SK-N-SH (cell line): ENCODE data around the gene TESMIN. TPM values are rescaled to one million over a fixed set of nuclear protein-coding genes. Genes with fewer than 3 reads are reported as not detected.

Experiments used
- CTCF ChIA-PET: fragments of 300-600, 350-600 bp; formaldehyde crosslinking; extraction: SDS; loops from one replicate; lab custom pipeline; 2021; lab: Yijun Ruan, JAX
- POLR2A ChIA-PET: fragments of 350-600 bp; sonication (Branson Sonifier 250); formaldehyde crosslinking; extraction: SDS; loops from one replicate; lab custom pipeline; 2020; ENCODE audit warnings: antibody characterized with exemption, inconsistent platforms; lab: Yijun Ruan, JAX
- DNase-seq: peaks from one replicate; pipeline ENCODE4 v3.0.0; 2012
- H2AFZ ChIP-seq: fragments of 200-600 bp; sonication (generic); 2 replicates; pipeline ENCODE4 v1.8.1; 2016; ENCODE audit warnings: antibody characterized with exemption, mild to moderate bottlenecking, low read depth
- H3F3A ChIP-seq: fragments of 200-600 bp; sonication (generic); replicated peaks from 2 replicates; pipeline ENCODE3; 2016; ENCODE audit warnings: antibody characterized with exemption, mild to moderate bottlenecking; ENCODE audit not compliant: insufficient read depth
- H3K27ac ChIP-seq, 2 experiments: fragments of 200-500 bp in 1 of 2; fragments of 200-600 bp in 1 of 2; sonication (Bioruptor generic) in 1 of 2; sonication (generic), shearing (Covaris generic) in 1 of 2; 2 replicates each; pipeline versions ENCODE4 v1.5.1 to v1.6.1; 2014 to 2016; ENCODE audit warnings: low read depth in 2 of 2, inconsistent platforms in 1 of 2, low read length in 1 of 2, mild to moderate bottlenecking in 1 of 2, mixed read lengths in 1 of 2
- H3K27me3 ChIP-seq: fragments of 200-600 bp; sonication (generic), shearing (Covaris generic); 2 replicates; pipeline ENCODE4 v1.6.1; 2016; ENCODE audit warnings: mixed run types; ENCODE audit not compliant: insufficient read depth
- H3K36me3 ChIP-seq, 2 experiments: fragments of 200-500 bp in 1 of 2; fragments of 200-600 bp in 1 of 2; sonication (Bioruptor generic) in 1 of 2; sonication (generic) in 1 of 2; replicated peaks in 1 of 2; 2 replicates each; pipeline versions ENCODE3 to v1.5.1; 2014 to 2016; ENCODE audit warnings: low read length in 1 of 2, mild to moderate bottlenecking in 1 of 2; ENCODE audit not compliant: insufficient read depth in 2 of 2, control insufficient read depth in 1 of 2
- H3K4me1 ChIP-seq, 2 experiments: fragments of 200-500 bp in 1 of 2; fragments of 200-600 bp in 1 of 2; sonication (Bioruptor generic) in 1 of 2; sonication (generic), shearing (Covaris generic) in 1 of 2; 2 replicates each; pipeline versions ENCODE4 v1.5.1 to v1.6.1; 2014 to 2016; ENCODE audit warnings: low read depth in 1 of 2, low read length in 1 of 2, mixed run types in 1 of 2; ENCODE audit not compliant: insufficient read depth in 2 of 2, control insufficient read depth in 1 of 2
- H3K4me2 ChIP-seq: fragments of 200-600 bp; sonication (generic), shearing (Covaris generic); 2 replicates; pipeline ENCODE4 v1.6.1; 2017; ENCODE audit warnings: mixed run types
- H3K4me3 ChIP-seq, 2 experiments: fragments of 200-500 bp in 1 of 2; fragments of 200-600 bp in 1 of 2; sonication (Bioruptor generic) in 1 of 2; sonication (generic), shearing (Covaris generic) in 1 of 2; 2 replicates each; pipeline versions ENCODE4 v1.5.1 to v1.8.1; 2014 to 2016; ENCODE audit warnings: low read depth in 2 of 2, inconsistent platforms in 1 of 2, low read length in 1 of 2, mild to moderate bottlenecking in 1 of 2, mixed read lengths in 1 of 2, moderate library complexity in 1 of 2
- H3K79me2 ChIP-seq: fragments of 200-600 bp; sonication (generic); 2 replicates; pipeline ENCODE4 v1.8.1; 2017; ENCODE audit warnings: mild to moderate bottlenecking; ENCODE audit not compliant: insufficient read depth
- H3K9ac ChIP-seq: fragments of 200-600 bp; sonication (generic); 2 replicates; pipeline ENCODE4 v1.6.1; 2017; ENCODE audit warnings: mixed run types
- H3K9me2 ChIP-seq: fragments of 200-600 bp; sonication (generic); 2 replicates; pipeline ENCODE4 v1.6.1; 2017; ENCODE audit warnings: mixed run types
- H3K9me3 ChIP-seq: fragments of 200-600 bp; sonication (generic); 2 replicates; pipeline ENCODE4 v1.6.1; 2017; ENCODE audit warnings: mixed run types, mild to moderate bottlenecking, moderate library complexity
- H4K20me1 ChIP-seq: fragments of 200-600 bp; sonication (generic); 2 replicates; pipeline ENCODE4 v1.6.1; 2017; ENCODE audit warnings: mild to moderate bottlenecking, mixed run types; ENCODE audit not compliant: insufficient read depth
- EZH2phosphoT487 ChIP-seq: fragments of 200-600 bp; sonication (generic); IDR thresholded peaks from 2 replicates; pipeline ENCODE4 v1.6.1; 2017; ENCODE audit warnings: low read depth, mixed run types, mild to moderate bottlenecking, antibody characterized with exemption, moderate library complexity, borderline replicate concordance
- FOSL2 ChIP-seq: IDR thresholded peaks from 2 replicates; pipeline ENCODE4 v1.4.0; 2012; ENCODE audit warnings: low read depth, mild to moderate bottlenecking, moderate library complexity, borderline replicate concordance
- GABPA ChIP-seq: IDR thresholded peaks from 2 replicates; pipeline ENCODE4 v1.4.0; 2012; ENCODE audit warnings: low read depth, mild to moderate bottlenecking
- NFIC ChIP-seq: IDR thresholded peaks from 2 replicates; pipeline ENCODE4 v1.4.0; 2012; ENCODE audit warnings: borderline replicate concordance
- RXRA ChIP-seq: IDR thresholded peaks from 2 replicates; pipeline ENCODE4 v1.4.0; 2012; ENCODE audit warnings: low read depth, mild to moderate bottlenecking, borderline replicate concordance
- SIN3A ChIP-seq: IDR thresholded peaks from 2 replicates; pipeline ENCODE4 v1.6.1; 2012; ENCODE audit warnings: low read depth, mild to moderate bottlenecking, low read length, moderate library complexity, borderline replicate concordance
- TAF1 ChIP-seq: IDR thresholded peaks from 2 replicates; pipeline ENCODE4 v1.6.1; 2012; ENCODE audit warnings: low read depth, mild to moderate bottlenecking, low read length, moderate library complexity, borderline replicate concordance
- TCF12 ChIP-seq: IDR thresholded peaks from 2 replicates; pipeline ENCODE4 v1.4.0; 2012
- WGBS: methylation state at CpG from one replicate; pipeline ENCODE4 v1.1.6; 2017; ENCODE audit warnings: low lambda C conversion rate; 5-methylcytosine and 5-hydroxymethylcytosine counted together
- polyA plus RNA-seq, 3 experiments: library from polyadenylated mRNA; depleted of rRNA; stranded (reverse); fragments of >200 nt; gene quantifications; 2 replicates each; pipeline ENCODE4 v1.2.3, GENCODE V29; 2012
- TF ChIP-seq, protein P1 (sequence below): IDR thresholded peaks from 2 replicates; pipeline ENCODE4 v1.4.0; 2012; ENCODE audit warnings: low read depth, borderline replicate concordance
- TF ChIP-seq, protein P2 (sequence below): IDR thresholded peaks from 2 replicates; pipeline ENCODE4; 2012
- TF ChIP-seq, protein P3 (sequence below): IDR thresholded peaks from 2 replicates; pipeline ENCODE4 v1.6.1; 2012; ENCODE audit warnings: mild to moderate bottlenecking, low read depth, low read length, moderate library complexity
- TF ChIP-seq, protein P4 (sequence below): fragments of 200-600 bp; sonication (generic); IDR thresholded peaks from 2 replicates; pipeline ENCODE4 v1.6.1; 2017; ENCODE audit warnings: antibody characterized with exemption, mild to moderate bottlenecking, moderate library complexity
- TF ChIP-seq, protein P5 (sequence below): fragments of 150-350 bp; IDR thresholded peaks from 2 replicates; pipeline ENCODE4 v1.6.1; 2017; ENCODE audit warnings: antibody characterized with exemption, low read length, low read depth, borderline replicate concordance
- TF ChIP-seq, protein P6 (sequence below): IDR thresholded peaks from 2 replicates; pipeline ENCODE4 v1.4.0; 2012; ENCODE audit warnings: low read depth, borderline replicate concordance
- TF ChIP-seq, protein P7 (sequence below): IDR thresholded peaks from 2 replicates; pipeline ENCODE4 v1.4.0; 2012; ENCODE audit warnings: low read depth

Gene TESMIN
- polyA plus RNA-seq, 1 of the 3 experiments (the other 2 are of a cell fraction), result 3.5 TPM

DNA sequence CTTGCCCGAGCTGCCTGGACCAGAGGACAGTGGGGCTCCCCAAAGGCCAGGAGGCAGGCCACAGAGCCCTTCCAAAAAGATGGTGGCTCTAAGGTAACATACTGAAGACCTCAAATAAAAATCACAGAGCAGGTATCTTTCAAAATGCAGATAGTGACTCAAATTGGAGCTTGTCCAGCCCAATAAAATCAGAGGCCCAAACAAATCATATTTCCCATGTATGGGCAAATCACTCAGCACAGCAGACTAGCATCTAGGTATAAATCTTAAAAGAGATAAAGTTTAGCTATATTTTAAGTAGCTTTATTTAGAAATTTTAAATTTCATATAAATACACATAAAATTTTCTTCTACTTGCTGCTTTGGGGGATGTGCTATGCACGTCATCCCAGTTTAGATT lies 3.3 kb downstream of the TESMIN start:
- TF ChIP-seq, protein P1, sequence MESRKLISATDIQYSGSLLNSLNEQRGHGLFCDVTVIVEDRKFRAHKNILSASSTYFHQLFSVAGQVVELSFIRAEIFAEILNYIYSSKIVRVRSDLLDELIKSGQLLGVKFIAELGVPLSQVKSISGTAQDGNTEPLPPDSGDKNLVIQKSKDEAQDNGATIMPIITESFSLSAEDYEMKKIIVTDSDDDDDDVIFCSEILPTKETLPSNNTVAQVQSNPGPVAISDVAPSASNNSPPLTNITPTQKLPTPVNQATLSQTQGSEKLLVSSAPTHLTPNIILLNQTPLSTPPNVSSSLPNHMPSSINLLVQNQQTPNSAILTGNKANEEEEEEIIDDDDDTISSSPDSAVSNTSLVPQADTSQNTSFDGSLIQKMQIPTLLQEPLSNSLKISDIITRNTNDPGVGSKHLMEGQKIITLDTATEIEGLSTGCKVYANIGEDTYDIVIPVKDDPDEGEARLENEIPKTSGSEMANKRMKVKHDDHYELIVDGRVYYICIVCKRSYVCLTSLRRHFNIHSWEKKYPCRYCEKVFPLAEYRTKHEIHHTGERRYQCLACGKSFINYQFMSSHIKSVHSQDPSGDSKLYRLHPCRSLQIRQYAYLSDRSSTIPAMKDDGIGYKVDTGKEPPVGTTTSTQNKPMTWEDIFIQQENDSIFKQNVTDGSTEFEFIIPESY, result no peak
- TF ChIP-seq, protein P2, sequence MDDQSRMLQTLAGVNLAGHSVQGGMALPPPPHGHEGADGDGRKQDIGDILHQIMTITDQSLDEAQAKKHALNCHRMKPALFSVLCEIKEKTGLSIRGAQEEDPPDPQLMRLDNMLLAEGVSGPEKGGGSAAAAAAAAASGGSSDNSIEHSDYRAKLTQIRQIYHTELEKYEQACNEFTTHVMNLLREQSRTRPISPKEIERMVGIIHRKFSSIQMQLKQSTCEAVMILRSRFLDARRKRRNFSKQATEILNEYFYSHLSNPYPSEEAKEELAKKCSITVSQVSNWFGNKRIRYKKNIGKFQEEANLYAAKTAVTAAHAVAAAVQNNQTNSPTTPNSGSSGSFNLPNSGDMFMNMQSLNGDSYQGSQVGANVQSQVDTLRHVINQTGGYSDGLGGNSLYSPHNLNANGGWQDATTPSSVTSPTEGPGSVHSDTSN, result no peak
- no peak for TF ChIP-seq GABPA
- TF ChIP-seq FOSL2, result no peak
- TF ChIP-seq TCF12, result no peak
- TF ChIP-seq TAF1, result no peak
- TF ChIP-seq, protein P3, sequence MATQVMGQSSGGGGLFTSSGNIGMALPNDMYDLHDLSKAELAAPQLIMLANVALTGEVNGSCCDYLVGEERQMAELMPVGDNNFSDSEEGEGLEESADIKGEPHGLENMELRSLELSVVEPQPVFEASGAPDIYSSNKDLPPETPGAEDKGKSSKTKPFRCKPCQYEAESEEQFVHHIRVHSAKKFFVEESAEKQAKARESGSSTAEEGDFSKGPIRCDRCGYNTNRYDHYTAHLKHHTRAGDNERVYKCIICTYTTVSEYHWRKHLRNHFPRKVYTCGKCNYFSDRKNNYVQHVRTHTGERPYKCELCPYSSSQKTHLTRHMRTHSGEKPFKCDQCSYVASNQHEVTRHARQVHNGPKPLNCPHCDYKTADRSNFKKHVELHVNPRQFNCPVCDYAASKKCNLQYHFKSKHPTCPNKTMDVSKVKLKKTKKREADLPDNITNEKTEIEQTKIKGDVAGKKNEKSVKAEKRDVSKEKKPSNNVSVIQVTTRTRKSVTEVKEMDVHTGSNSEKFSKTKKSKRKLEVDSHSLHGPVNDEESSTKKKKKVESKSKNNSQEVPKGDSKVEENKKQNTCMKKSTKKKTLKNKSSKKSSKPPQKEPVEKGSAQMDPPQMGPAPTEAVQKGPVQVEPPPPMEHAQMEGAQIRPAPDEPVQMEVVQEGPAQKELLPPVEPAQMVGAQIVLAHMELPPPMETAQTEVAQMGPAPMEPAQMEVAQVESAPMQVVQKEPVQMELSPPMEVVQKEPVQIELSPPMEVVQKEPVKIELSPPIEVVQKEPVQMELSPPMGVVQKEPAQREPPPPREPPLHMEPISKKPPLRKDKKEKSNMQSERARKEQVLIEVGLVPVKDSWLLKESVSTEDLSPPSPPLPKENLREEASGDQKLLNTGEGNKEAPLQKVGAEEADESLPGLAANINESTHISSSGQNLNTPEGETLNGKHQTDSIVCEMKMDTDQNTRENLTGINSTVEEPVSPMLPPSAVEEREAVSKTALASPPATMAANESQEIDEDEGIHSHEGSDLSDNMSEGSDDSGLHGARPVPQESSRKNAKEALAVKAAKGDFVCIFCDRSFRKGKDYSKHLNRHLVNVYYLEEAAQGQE, result no peak
- TF ChIP-seq RXRA, result no peak
- TF ChIP-seq, protein P4, sequence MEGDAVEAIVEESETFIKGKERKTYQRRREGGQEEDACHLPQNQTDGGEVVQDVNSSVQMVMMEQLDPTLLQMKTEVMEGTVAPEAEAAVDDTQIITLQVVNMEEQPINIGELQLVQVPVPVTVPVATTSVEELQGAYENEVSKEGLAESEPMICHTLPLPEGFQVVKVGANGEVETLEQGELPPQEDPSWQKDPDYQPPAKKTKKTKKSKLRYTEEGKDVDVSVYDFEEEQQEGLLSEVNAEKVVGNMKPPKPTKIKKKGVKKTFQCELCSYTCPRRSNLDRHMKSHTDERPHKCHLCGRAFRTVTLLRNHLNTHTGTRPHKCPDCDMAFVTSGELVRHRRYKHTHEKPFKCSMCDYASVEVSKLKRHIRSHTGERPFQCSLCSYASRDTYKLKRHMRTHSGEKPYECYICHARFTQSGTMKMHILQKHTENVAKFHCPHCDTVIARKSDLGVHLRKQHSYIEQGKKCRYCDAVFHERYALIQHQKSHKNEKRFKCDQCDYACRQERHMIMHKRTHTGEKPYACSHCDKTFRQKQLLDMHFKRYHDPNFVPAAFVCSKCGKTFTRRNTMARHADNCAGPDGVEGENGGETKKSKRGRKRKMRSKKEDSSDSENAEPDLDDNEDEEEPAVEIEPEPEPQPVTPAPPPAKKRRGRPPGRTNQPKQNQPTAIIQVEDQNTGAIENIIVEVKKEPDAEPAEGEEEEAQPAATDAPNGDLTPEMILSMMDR, result no peak
- no peak for TF ChIP-seq EZH2phosphoT487
- TF ChIP-seq, protein P5, sequence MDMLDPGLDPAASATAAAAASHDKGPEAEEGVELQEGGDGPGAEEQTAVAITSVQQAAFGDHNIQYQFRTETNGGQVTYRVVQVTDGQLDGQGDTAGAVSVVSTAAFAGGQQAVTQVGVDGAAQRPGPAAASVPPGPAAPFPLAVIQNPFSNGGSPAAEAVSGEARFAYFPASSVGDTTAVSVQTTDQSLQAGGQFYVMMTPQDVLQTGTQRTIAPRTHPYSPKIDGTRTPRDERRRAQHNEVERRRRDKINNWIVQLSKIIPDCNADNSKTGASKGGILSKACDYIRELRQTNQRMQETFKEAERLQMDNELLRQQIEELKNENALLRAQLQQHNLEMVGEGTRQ, result no peak
- no peak for TF ChIP-seq SIN3A
- TF ChIP-seq, protein P6, sequence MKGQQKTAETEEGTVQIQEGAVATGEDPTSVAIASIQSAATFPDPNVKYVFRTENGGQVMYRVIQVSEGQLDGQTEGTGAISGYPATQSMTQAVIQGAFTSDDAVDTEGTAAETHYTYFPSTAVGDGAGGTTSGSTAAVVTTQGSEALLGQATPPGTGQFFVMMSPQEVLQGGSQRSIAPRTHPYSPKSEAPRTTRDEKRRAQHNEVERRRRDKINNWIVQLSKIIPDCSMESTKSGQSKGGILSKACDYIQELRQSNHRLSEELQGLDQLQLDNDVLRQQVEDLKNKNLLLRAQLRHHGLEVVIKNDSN, result no peak
- no peak for TF ChIP-seq NFIC
- TF ChIP-seq, protein P7, sequence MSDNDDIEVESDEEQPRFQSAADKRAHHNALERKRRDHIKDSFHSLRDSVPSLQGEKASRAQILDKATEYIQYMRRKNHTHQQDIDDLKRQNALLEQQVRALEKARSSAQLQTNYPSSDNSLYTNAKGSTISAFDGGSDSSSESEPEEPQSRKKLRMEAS, result no peak
- TF ChIP-seq, all 33 proteins: peak for 0
- Histone ChIP-seq H3K36me3 (no peaks in the 10 kb centered on the region), H2AFZ (no peak overlapping the region), H3K27me3 (no peaks in the 10 kb centered on the region), H3F3A (peaks cover 10% of the 10 kb centered on the region), H3K9me3 (no peaks in the 10 kb centered on the region), H3K4me1 (peaks cover 0 to 19% of the 10 kb centered on the region in 2 experiments; a peak in 1 of 4 replicates), H3K27ac (no peak overlapping the region), H3K79me2 (no peaks in the 10 kb centered on the region), H3K4me2 (no peak overlapping the region), H3K9me2 (no peaks in the 10 kb centered on the region), H4K20me1 (no peaks in the 10 kb centered on the region), H3K4me3 (no peak overlapping the region), H3K9ac (no peak overlapping the region)
- DNase-seq, result no peak
- ChIA-PET CTCF (interaction anchor here (0.6 to 1.8 kb wide), 3 partner anchors 10 to 1397 kb away, joined by 3 to 6 read pairs (median 3); no protein-coding TSS in a partner anchor), POLR2A (no interaction called here)
- WGBS, result 95% methylated on average over 2 of the region's 2 CpGs
